A673 (cell line): ENCODE data around the gene DMD.

Experiments used
- CTCF ChIP-seq: fragments of 300-800, 200-600 bp; sonication (generic); conservative IDR thresholded peaks from 2 replicates; pipeline ENCODE4 v1.5.1; 2017; ENCODE audit warnings: low read depth, mild to moderate bottlenecking, antibody characterized with exemption, low read length, moderate library complexity, mixed read lengths
- EZH2 ChIP-seq: fragments of 200-600 bp; sonication (generic); IDR thresholded peaks from 2 replicates; pipeline ENCODE4 v1.6.1; 2017; ENCODE audit warnings: borderline replicate concordance, low read depth, mild to moderate bottlenecking, mixed read lengths, antibody characterized with exemption, low read length; ENCODE audit not compliant: poor library complexity, severe bottlenecking

GRCh38 chrX:31331015-31331414, 1880.3 kb downstream of the DMD start:
- TF ChIP-seq CTCF, result no peak
- TF ChIP-seq EZH2, result no peak
